MM.1S (cell line): ENCODE results near the gene HSD17B13.
A peak's percentile ranks its signal among the peaks of the same experiment; 100 is the strongest.
"Not testable (repeated sequence)": the region's sequence is repeated elsewhere in the genome, so short reads cannot be mapped to it uniquely, and the experiment has no call there.

Experiments used
- DNase-seq: peaks from one replicate; pipeline ENCODE4 v3.0.0-alpha.2; 2015
- H2AFZ ChIP-seq: fragments of 300-600 bp; sonication (generic); 2 replicates; pipeline ENCODE4 v1.6.0; 2016; ENCODE audit warnings: antibody characterized with exemption, low read length
- H3F3A ChIP-seq: fragments of 300-600 bp; sonication (generic); 2 replicates; pipeline ENCODE4 v1.6.1; 2016; ENCODE audit warnings: mild to moderate bottlenecking, antibody characterized with exemption, low read length, moderate library complexity, mixed read lengths; ENCODE audit not compliant: insufficient read depth
- H3K27ac ChIP-seq: fragments of 300-600 bp; sonication (generic); 2 replicates; pipeline ENCODE4 v1.5.1; 2016; ENCODE audit warnings: mild to moderate bottlenecking, low read length
- H3K27me3 ChIP-seq: fragments of 300-600 bp; sonication (generic); replicated peaks from 2 replicates; pipeline ENCODE4 v1.6.0; 2016; ENCODE audit warnings: low read length; ENCODE audit not compliant: insufficient read depth
- H3K36me3 ChIP-seq: fragments of 300-600 bp; sonication (generic); replicated peaks from 2 replicates; pipeline ENCODE4 v1.6.1; 2016; ENCODE audit warnings: mild to moderate bottlenecking, low read length, mixed read lengths; ENCODE audit not compliant: insufficient read depth
- H3K4me1 ChIP-seq: fragments of 300-600 bp; sonication (generic); 2 replicates; pipeline ENCODE4 v1.6.1; 2016; ENCODE audit warnings: low read length, mixed read lengths
- H3K4me2 ChIP-seq: fragments of 300-600 bp; sonication (generic); 2 replicates; pipeline ENCODE4 v1.6.0; 2016; ENCODE audit warnings: low read depth, low read length
- H3K4me3 ChIP-seq: fragments of 300-600 bp; sonication (generic); 2 replicates; pipeline ENCODE4 v1.5.1; 2016; ENCODE audit warnings: low read length, mixed read lengths
- H3K79me2 ChIP-seq: fragments of 300-600 bp; sonication (generic); 2 replicates; pipeline ENCODE4 v1.6.1; 2016; ENCODE audit warnings: mixed run types, low read length, mixed read lengths
- H3K9ac ChIP-seq: fragments of 300-600 bp; sonication (generic); 2 replicates; pipeline ENCODE4 v1.6.1; 2016; ENCODE audit warnings: low read length, mixed read lengths
- H3K9me2 ChIP-seq: fragments of 300-600 bp; sonication (generic); replicated peaks from 2 replicates; pipeline ENCODE4 v1.6.1; 2016; ENCODE audit warnings: mild to moderate bottlenecking, low read length, mixed read lengths; ENCODE audit not compliant: insufficient read depth
- H3K9me3 ChIP-seq: fragments of 300-600 bp; sonication (generic); replicated peaks from 2 replicates; pipeline ENCODE4 v1.6.1; 2016; ENCODE audit warnings: mild to moderate bottlenecking, low read length, mixed read lengths; ENCODE audit not compliant: insufficient read depth
- H4K20me1 ChIP-seq: fragments of 300-600 bp; sonication (generic); 2 replicates; pipeline ENCODE4 v1.6.1; 2016; ENCODE audit warnings: mild to moderate bottlenecking, low read length, moderate library complexity, mixed read lengths; ENCODE audit not compliant: insufficient read depth
- CTCF ChIP-seq: fragments of 300-600 bp; sonication (generic); IDR thresholded peaks from 2 replicates; pipeline ENCODE4 v1.5.1; 2016; ENCODE audit warnings: antibody characterized with exemption, low read length, mixed read lengths
- EZH2 ChIP-seq: fragments of 300-600 bp; sonication (generic); optimal IDR thresholded peaks from 2 replicates; pipeline ENCODE3; 2017; ENCODE audit warnings: low read depth, mild to moderate bottlenecking, antibody characterized with exemption, low read length, mixed read lengths
- EZH2phosphoT487 ChIP-seq: fragments of 300-600 bp; sonication (generic); IDR thresholded peaks from 2 replicates; pipeline ENCODE4 v1.6.1; 2018; ENCODE audit warnings: antibody characterized with exemption, low read length

HSD17B13 gene

GRCh38 chr4:87321888-87322287 lies 794 bp downstream of the HSD17B13 start:
- no peaks in the 10 kb centered on the region for H3K36me3 ChIP-seq
- H4K20me1 ChIP-seq: no peaks in the 10 kb centered on the region
- no peak for DNase-seq
- no peaks in the 10 kb centered on the region for H3K79me2 ChIP-seq
- no peaks in the 10 kb centered on the region for H3K4me1 ChIP-seq
- H3K27ac ChIP-seq: no peak overlapping the region
- no peaks in the 10 kb centered on the region for H3K27me3 ChIP-seq
- H3K4me2 ChIP-seq: no peak overlapping the region
- H3K9me2 ChIP-seq: no peaks in the 10 kb centered on the region
- H3K9me3 ChIP-seq: no peaks in the 10 kb centered on the region
- no peak overlapping the region for H3K9ac ChIP-seq
- H3K4me3 ChIP-seq: no peak overlapping the region
- H3F3A ChIP-seq: no peaks in the 10 kb centered on the region
- TF ChIP-seq EZH2phosphoT487: no peak
- TF ChIP-seq CTCF: no peak
- no peak for TF ChIP-seq EZH2
- no peak overlapping the region for H2AFZ ChIP-seq

GRCh38 chr4:87317527-87317926 lies 5.2 kb downstream of the HSD17B13 start:
- Histone ChIP-seq H3K9ac (no peak overlapping the region), H4K20me1 (no peaks in the 10 kb centered on the region), H3K27me3 (no peaks in the 10 kb centered on the region), H3K4me1 (no peaks in the 10 kb centered on the region), H3K79me2 (no peaks in the 10 kb centered on the region), H2AFZ (no peak overlapping the region), H3K4me2 (no peak overlapping the region), H3K9me2 (no peaks in the 10 kb centered on the region), H3F3A (no peaks in the 10 kb centered on the region), H3K27ac (no peak overlapping the region), H3K4me3 (no peak overlapping the region), H3K36me3 (no peaks in the 10 kb centered on the region), H3K9me3 (no peaks in the 10 kb centered on the region)
- peak; percentile 13 for DNase-seq
- TF ChIP-seq EZH2 (no peak), CTCF (no peak), EZH2phosphoT487 (no peak)

- Histone ChIP-seq H3K27ac (no peak overlapping the region), H3K9me2 (no peaks in the 10 kb centered on the region), H4K20me1 (no peaks in the 10 kb centered on the region), H3K9me3 (no peaks in the 10 kb centered on the region), H3F3A (no peaks in the 10 kb centered on the region), H3K4me3 (no peak overlapping the region), H3K36me3 (no peaks in the 10 kb centered on the region), H3K4me1 (no peaks in the 10 kb centered on the region), H3K79me2 (no peaks in the 10 kb centered on the region), H3K9ac (no peak overlapping the region), H3K27me3 (no peaks in the 10 kb centered on the region), H3K4me2 (no peak overlapping the region), H2AFZ (no peak overlapping the region)
- DNase-seq: no peak
- TF ChIP-seq EZH2phosphoT487: no peak
- TF ChIP-seq EZH2: no peak
- TF ChIP-seq CTCF: no peak
These were observed 5.7 kb downstream of the HSD17B13 start for GRCh38 chr4:87316961-87317360.

- H3K4me1 ChIP-seq, H3F3A ChIP-seq, H3K27me3 ChIP-seq, H3K9me3 ChIP-seq, H3K27ac ChIP-seq, H3K4me3 ChIP-seq, H2AFZ ChIP-seq, H3K79me2 ChIP-seq, H3K9ac ChIP-seq, H4K20me1 ChIP-seq, H3K36me3 ChIP-seq, DNase-seq, H3K9me2 ChIP-seq, H3K4me2 ChIP-seq: not testable (repeated sequence)
These were observed 7.7 kb downstream of the HSD17B13 start for GRCh38 chr4:87315000-87315399.
